Measurements from ENCODE around the gene GLTP. TPM values are rescaled to one million over a fixed set of nuclear protein-coding genes. Genes with fewer than 3 reads are reported as not detected.

GLTP gene
- total and polyA plus RNA-seq, 2 donors from 2014 or later = 45.9 to 56.4 TPM

GRCh38 chr12:109815225-109815624, 65.1 kb downstream of the GLTP start:
- no peak overlapping the region for H3K27ac ChIP-seq (ENCODE audit: low read depth in 2 of 2, low read length in 2 of 2)
- H3K4me3 ChIP-seq (ENCODE audit: low read length in 3 of 3) = no peak overlapping the region
- H3K9ac ChIP-seq (ENCODE audit: low read length in 3 of 3) = no peak overlapping the region
- H3K9me3 ChIP-seq (ENCODE audit: control insufficient read depth in 2 of 3, insufficient read depth in 1 of 3, low read length in 3 of 3) = no peaks in the 10 kb centered on the region
- peaks cover 0 to 5% (median 0%) of the 10 kb centered on the region in 3 donors for H3K4me1 ChIP-seq (ENCODE audit: control insufficient read depth in 2 of 3, insufficient read depth in 2 of 3, low read depth in 1 of 3, low read length in 3 of 3)
- TF ChIP-seq, protein P1, sequence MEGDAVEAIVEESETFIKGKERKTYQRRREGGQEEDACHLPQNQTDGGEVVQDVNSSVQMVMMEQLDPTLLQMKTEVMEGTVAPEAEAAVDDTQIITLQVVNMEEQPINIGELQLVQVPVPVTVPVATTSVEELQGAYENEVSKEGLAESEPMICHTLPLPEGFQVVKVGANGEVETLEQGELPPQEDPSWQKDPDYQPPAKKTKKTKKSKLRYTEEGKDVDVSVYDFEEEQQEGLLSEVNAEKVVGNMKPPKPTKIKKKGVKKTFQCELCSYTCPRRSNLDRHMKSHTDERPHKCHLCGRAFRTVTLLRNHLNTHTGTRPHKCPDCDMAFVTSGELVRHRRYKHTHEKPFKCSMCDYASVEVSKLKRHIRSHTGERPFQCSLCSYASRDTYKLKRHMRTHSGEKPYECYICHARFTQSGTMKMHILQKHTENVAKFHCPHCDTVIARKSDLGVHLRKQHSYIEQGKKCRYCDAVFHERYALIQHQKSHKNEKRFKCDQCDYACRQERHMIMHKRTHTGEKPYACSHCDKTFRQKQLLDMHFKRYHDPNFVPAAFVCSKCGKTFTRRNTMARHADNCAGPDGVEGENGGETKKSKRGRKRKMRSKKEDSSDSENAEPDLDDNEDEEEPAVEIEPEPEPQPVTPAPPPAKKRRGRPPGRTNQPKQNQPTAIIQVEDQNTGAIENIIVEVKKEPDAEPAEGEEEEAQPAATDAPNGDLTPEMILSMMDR (IDR thresholded peaks at IDR 0.05; ENCODE audit: borderline replicate concordance, extremely low read depth, insufficient read depth) = no peak
- intact Hi-C loops (cut with DNase I) = no loop called here
- no peaks in the 10 kb centered on the region for H3K27me3 ChIP-seq (ENCODE audit: control insufficient read depth, insufficient read depth, low read length)
- DNase-seq = no peak
- FAIRE-seq = no peak
- peaks cover 3 to 17% (median 16%) of the 10 kb centered on the region in 3 donors for H3K36me3 ChIP-seq (ENCODE audit: control insufficient read depth in 2 of 3, insufficient read depth in 3 of 3, low read length in 3 of 3)

- intact Hi-C loops (cut with DNase I) = no loop called here
- Histone ChIP-seq H3K36me3 (ENCODE audit: control insufficient read depth in 2 of 3, insufficient read depth in 3 of 3, low read length in 3 of 3) (peaks cover 3 to 20% (median 18%) of the 10 kb centered on the region in 3 donors), H3K9ac (ENCODE audit: low read length in 3 of 3) (no peak overlapping the region), H3K4me3 (ENCODE audit: low read length in 3 of 3) (no peak overlapping the region), H3K27ac (ENCODE audit: low read depth in 2 of 2, low read length in 2 of 2) (no peak overlapping the region), H3K4me1 (ENCODE audit: control insufficient read depth in 2 of 3, insufficient read depth in 2 of 3, low read depth in 1 of 3, low read length in 3 of 3) (peaks cover 0 to 5% (median 0%) of the 10 kb centered on the region in 3 donors), H3K9me3 (ENCODE audit: control insufficient read depth in 2 of 3, insufficient read depth in 1 of 3, low read length in 3 of 3) (no peaks in the 10 kb centered on the region), H3K27me3 (ENCODE audit: control insufficient read depth, insufficient read depth, low read length) (no peaks in the 10 kb centered on the region)
- no peak for FAIRE-seq
- no peak for DNase-seq
- TF ChIP-seq, protein P1 (IDR thresholded peaks at IDR 0.05; ENCODE audit: borderline replicate concordance, extremely low read depth, insufficient read depth) = no peak
Observed at GRCh38 chr12:109814600-109815150, 65.7 kb downstream of the GLTP start.

GRCh38 chr12:109813810-109814416, 66.4 kb downstream of the GLTP start:
- no peaks in the 10 kb centered on the region for H3K9me3 ChIP-seq (ENCODE audit: control insufficient read depth in 2 of 3, insufficient read depth in 1 of 3, low read length in 3 of 3)
- FAIRE-seq (no peak), DNase-seq (no peak)
- no peak overlapping the region for H3K4me3 ChIP-seq (ENCODE audit: low read length in 3 of 3)
- no peaks in the 10 kb centered on the region for H3K27me3 ChIP-seq (ENCODE audit: control insufficient read depth, insufficient read depth, low read length)
- H3K9ac ChIP-seq (ENCODE audit: low read length in 3 of 3) = no peak overlapping the region
- TF ChIP-seq, protein P1 (IDR thresholded peaks at IDR 0.05; ENCODE audit: borderline replicate concordance, extremely low read depth, insufficient read depth) = no peak
- H3K27ac ChIP-seq (ENCODE audit: low read depth in 2 of 2, low read length in 2 of 2) = no peak overlapping the region
- intact Hi-C loops (cut with DNase I) = no loop called here
- peaks cover 3 to 20% (median 18%) of the 10 kb centered on the region in 3 donors for H3K36me3 ChIP-seq (ENCODE audit: control insufficient read depth in 2 of 3, insufficient read depth in 3 of 3, low read length in 3 of 3)
- H3K4me1 ChIP-seq (ENCODE audit: control insufficient read depth in 2 of 3, insufficient read depth in 2 of 3, low read depth in 1 of 3, low read length in 3 of 3) = peaks cover 0 to 1% (median 0%) of the 10 kb centered on the region in 3 donors

Data from kidney (tissue), 14 donors.